GM12873 (cell line): Measurements from ENCODE around the gene SCAMP3.

ENCODE experiments used
- CTCF ChIP-seq: IDR thresholded peaks from 2 replicates; pipeline ENCODE4 v1.5.1; 2012; ENCODE audit warnings: low read depth, mild to moderate bottlenecking, moderate library complexity, low read length, control low read depth; ENCODE audit not compliant: insufficient read depth; ENCODE audit errors: missing control alignments

The SCAMP3 gene

GRCh38 chr1:155260276-155260675, 1.9 kb downstream of the SCAMP3 start:
- no peak for TF ChIP-seq CTCF

GRCh38 chr1:155256058-155256852, 5.9 kb downstream of the SCAMP3 start:
- no peak for TF ChIP-seq CTCF

- TF ChIP-seq CTCF, result peak; percentile 6
Measured at GRCh38 chr1:155255243-155256007, 6.7 kb downstream of the SCAMP3 start, which contains the start of gene ENTREP3. Gene ENTREP3, minus strand, starts transcription at chr1:155255483. Its CDS starts 606 bp downstream, at chr1:155254877.

GRCh38 chr1:155254714-155255242, 7.4 kb downstream of the SCAMP3 start:
- no peak for TF ChIP-seq CTCF

GRCh38 chr1:155254228-155254713, 7.9 kb downstream of the SCAMP3 start:
- no peak for TF ChIP-seq CTCF

- no peak for TF ChIP-seq CTCF
Measured at GRCh38 chr1:155253797-155254196, 8.4 kb downstream of the SCAMP3 start.

- no peak for TF ChIP-seq CTCF
Measured at GRCh38 chr1:155253208-155253607, 9.0 kb downstream of the SCAMP3 start.
